RWPE1 (cell line): ENCODE measurements around the gene GCNT2.
"Not testable (repeated sequence)": the region's sequence is repeated elsewhere in the genome, so short reads cannot be mapped to it uniquely, and the experiment has no call there.

ENCODE experiments used
- CTCF ChIA-PET: fragments of 350-600 bp; sonication (Branson Sonifier 250); formaldehyde crosslinking; extraction: SDS; loops from one replicate; lab custom pipeline; 2021; lab: Yijun Ruan, JAX
- POLR2A ChIA-PET: fragments of 400-600 bp; formaldehyde crosslinking; extraction: SDS; loops from one replicate; lab custom pipeline; 2020; ENCODE audit warnings: antibody characterized with exemption; ENCODE audit not compliant: low non-redundant PET; lab: Yijun Ruan, JAX
- DNase-seq: peaks from one replicate; pipeline ENCODE4 v3.0.0; 2012; ENCODE audit warnings: low spot score
- H3K27ac ChIP-seq: fragments of 450-650 bp; 2 replicates; pipeline ENCODE4 v1.5.1; 2017
- TF ChIP-seq, protein P1 (sequence below): fragments of 450-650 bp; conservative IDR thresholded peaks from 2 replicates; pipeline ENCODE4 v1.5.1; 2017; ENCODE audit warnings: low read depth, mild to moderate bottlenecking

GCNT2 gene

DNA sequence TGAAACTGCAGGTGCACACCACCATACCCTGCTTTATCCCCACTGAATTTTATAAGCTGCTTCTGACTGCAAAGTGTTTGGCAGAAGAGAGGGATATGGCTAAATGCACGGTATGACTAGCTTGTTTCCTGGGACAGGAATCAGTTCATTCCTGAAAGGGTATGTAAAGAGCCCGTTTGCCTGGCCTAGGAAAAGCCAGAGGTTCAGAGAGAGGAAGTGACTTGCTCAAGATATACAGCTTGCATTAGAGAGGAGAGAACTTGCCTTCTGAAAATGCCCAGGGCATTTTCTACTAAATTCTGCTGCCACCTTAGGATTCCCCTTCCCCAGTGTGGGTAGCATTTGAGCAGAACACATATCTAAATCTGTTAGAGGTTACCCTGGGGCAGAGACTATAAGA, 683 bp upstream of the GCNT2 start:
- TF ChIP-seq, protein P1, sequence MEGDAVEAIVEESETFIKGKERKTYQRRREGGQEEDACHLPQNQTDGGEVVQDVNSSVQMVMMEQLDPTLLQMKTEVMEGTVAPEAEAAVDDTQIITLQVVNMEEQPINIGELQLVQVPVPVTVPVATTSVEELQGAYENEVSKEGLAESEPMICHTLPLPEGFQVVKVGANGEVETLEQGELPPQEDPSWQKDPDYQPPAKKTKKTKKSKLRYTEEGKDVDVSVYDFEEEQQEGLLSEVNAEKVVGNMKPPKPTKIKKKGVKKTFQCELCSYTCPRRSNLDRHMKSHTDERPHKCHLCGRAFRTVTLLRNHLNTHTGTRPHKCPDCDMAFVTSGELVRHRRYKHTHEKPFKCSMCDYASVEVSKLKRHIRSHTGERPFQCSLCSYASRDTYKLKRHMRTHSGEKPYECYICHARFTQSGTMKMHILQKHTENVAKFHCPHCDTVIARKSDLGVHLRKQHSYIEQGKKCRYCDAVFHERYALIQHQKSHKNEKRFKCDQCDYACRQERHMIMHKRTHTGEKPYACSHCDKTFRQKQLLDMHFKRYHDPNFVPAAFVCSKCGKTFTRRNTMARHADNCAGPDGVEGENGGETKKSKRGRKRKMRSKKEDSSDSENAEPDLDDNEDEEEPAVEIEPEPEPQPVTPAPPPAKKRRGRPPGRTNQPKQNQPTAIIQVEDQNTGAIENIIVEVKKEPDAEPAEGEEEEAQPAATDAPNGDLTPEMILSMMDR, result no peak
- no peak for DNase-seq
- ChIA-PET POLR2A (no interaction called here), CTCF (no interaction called here)
- no peak overlapping the region for H3K27ac ChIP-seq

DNA sequence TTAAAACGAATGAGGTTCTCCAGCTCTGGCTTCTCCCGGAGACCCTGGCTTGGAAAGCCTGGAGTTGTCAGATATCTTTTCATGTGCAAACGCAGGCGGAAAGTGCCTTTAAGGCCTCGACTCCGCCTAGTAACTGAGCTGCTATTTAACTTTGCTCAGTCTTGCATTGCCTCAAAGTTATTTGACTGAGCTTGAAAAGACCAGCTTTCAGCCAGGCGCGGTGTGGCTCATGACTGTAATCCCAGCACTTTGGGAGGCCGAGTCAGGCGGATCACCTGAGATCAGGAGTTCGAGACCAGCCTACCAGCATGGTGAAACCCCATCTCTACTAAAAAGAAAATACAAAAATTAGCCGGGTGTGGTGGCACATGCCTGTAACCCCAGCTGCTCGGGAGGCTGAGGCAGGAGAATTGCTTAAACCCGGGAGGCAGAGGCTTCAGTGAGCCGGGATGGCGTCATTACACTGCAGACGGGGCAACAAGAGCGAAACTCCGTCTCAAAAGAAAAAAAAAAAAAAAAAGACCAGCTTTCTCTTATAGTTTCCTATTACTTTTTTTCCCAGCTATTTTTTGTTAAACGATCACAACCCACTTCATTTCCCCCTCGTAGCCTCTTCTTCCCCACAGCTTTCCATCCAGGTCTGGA, 1.9 kb downstream of the GCNT2 start:
- no peak overlapping the region for H3K27ac ChIP-seq
- DNase-seq, result no peak
- TF ChIP-seq, protein P1, result no peak
- ChIA-PET POLR2A (no interaction called here), CTCF (interaction anchor here (0.6 kb wide), 1 partner anchor 578 kb away, joined by 3 read pairs; no protein-coding TSS in a partner anchor)

DNA sequence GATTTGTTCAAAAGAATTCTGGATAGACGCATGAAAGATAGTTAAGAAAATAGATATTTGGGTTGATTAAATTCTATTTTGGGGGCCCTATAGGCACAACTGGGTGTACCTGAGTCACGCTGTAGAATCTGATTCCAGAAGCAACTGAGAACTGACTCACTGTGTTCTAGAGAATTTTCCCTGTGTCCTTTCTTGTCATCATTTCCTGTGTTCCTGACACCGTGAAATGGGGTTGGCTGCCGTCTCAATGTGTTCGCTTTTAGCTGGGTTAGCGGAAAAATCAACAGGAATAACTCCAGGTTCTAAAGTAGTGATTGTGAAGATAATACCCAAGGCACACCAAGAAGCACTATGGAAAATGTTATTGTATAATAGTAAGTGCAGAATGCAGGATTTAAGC, 5.0 kb downstream of the GCNT2 start:
- no peak overlapping the region for H3K27ac ChIP-seq
- DNase-seq, result no peak
- TF ChIP-seq, protein P1, result no peak
- POLR2A ChIA-PET, result no interaction called here
- CTCF ChIA-PET, result interaction anchor here (0.6 kb wide), 1 partner anchor 496 kb away, joined by 3 read pairs; no protein-coding TSS in a partner anchor

DNA sequence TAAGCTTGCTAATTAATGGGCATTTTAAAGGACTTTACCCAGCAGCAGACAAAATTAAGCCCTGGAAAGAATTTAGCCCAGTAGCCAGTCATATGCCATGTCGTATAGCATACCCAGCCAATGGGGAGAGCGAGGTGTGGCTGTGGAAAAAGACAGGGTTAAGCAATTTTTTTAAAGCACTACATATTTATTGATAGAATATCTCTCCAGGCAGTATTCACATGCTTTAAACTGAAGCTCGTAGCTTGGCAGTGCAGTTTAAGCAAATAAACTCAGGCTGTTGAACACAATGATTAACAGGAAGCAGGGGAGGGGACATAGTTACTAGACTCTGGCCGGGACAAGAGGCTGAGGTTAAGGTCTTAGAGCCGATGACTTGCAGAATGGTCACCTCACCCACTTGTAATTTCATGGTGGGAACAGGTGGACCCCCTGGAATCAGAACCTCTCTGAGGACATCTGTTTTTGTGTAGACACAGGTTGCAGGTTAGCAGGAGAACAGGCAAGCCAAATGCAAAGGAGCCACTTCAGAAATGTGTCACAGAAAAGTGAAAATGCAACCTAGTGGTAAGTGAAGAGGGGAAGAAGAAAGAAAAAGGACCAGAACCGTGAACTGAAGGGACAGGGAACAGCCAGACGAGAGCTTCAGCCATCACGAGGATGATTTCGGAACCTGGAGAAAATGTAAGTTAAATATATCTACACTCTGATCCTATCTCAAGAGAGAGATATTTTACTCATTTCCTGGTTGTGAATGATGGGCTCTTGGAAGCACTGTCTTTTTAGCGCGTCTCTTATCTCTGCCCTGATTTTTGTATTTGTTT, 7.2 kb downstream of the GCNT2 start:
- H3K27ac ChIP-seq, result no peak overlapping the region
- TF ChIP-seq, protein P1, result no peak
- CTCF ChIA-PET, result interaction anchor here (0.6 to 0.7 kb wide), 2 partner anchors 18 to 495 kb away, joined by 3 read pairs; no protein-coding TSS in a partner anchor
- POLR2A ChIA-PET, result no interaction called here
- DNase-seq, result peak; percentile 19

DNA sequence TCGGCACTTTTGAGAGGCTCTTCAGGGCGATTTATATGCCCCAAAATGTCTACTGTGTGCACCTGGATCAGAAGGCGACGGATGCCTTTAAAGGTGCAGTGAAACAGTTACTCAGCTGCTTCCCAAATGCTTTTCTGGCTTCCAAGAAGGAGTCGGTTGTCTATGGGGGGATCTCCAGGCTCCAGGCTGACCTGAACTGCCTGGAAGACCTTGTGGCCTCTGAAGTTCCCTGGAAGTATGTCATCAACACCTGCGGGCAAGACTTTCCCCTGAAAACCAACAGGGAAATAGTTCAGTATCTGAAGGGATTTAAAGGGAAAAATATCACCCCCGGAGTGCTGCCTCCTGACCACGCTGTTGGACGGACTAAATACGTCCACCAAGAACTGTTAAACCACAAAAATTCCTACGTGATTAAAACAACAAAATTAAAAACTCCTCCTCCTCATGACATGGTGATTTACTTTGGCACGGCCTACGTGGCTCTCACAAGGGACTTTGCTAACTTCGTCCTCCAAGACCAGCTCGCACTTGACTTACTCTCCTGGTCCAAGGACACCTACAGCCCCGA, 8.2 kb downstream of the GCNT2 start:
- ChIA-PET CTCF (interaction anchor here (0.6 to 0.7 kb wide), 2 partner anchors 19 to 494 kb away, joined by 3 read pairs; no protein-coding TSS in a partner anchor), POLR2A (no interaction called here)
- DNase-seq, result no peak
- no peak overlapping the region for H3K27ac ChIP-seq
- TF ChIP-seq, protein P1, result no peak

DNA sequence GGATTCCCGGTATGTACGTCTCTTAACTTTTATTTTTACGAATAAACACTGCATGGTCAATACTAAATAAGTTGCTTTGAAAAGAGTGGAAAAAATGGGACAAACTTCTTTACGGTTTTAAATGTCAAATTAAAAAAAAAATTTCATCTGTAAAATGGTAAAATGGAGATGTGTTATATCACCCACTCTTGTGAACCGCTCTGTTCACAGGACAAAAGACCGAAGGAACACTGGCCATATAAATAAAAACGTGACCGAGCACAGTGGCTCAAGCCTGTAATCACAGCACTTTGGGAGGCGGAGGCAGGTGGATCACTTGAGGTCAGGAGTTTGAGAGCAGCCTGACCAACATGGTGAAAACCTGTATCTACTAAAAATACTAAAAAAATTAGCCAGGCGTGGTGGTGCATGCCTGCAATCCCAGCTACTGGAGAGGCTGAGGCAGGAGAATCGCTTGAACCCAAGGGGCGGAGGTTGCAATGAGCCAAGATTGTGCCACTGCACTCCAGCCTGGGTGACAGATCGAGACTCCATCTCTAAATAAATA, 8.8 kb downstream of the GCNT2 start:
- CTCF ChIA-PET, H3K27ac ChIP-seq, DNase-seq, POLR2A ChIA-PET: not testable (repeated sequence)
